Esophagus muscularis mucosa (tissue), 4 donors: Measurements from ENCODE around the gene SSBP2. TPM values are rescaled to one million over a fixed set of nuclear protein-coding genes. Genes with fewer than 3 reads are reported as not detected.

Experiments used
- DNase-seq: peaks from one replicate; pipeline ENCODE4 v3.0.0-alpha.2; 2017; ENCODE audit errors: extremely low spot score
- H3K27ac ChIP-seq, 4 donors: fragments of 200-600 bp; sonication (generic); replicated peaks in 1 of 4; 1 replicate in 3 of 4; 2 replicates in 1 of 4; pipeline ENCODE4 v1.5.1; 2016 to 2019; ENCODE audit warnings: mild to moderate bottlenecking in 1 of 4
- H3K27me3 ChIP-seq, 4 donors: fragments of 200-600 bp; sonication (generic); one replicate each; pipeline versions ENCODE4 v1.5.1 to v1.6.0; 2016 to 2019
- H3K36me3 ChIP-seq, 4 donors: fragments of 200-600 bp; sonication (generic); one replicate each; pipeline ENCODE4 v1.5.1; 2016 to 2019
- H3K4me1 ChIP-seq, 4 donors: fragments of 200-600 bp; sonication (generic); one replicate each; pipeline ENCODE4 v1.5.1; 2016 to 2019
- H3K4me3 ChIP-seq, 4 donors: fragments of 200-600 bp; sonication (generic); 1 replicate in 2 of 4; 2 replicates in 2 of 4; pipeline ENCODE4 v1.5.1; 2016 to 2019; ENCODE audit warnings: mild to moderate bottlenecking in 4 of 4, moderate library complexity in 1 of 4
- H3K9me3 ChIP-seq, 4 donors: fragments of 200-600 bp; sonication (generic); 1 replicate in 3 of 4; 2 replicates in 1 of 4; pipeline ENCODE4 v1.5.1; 2016 to 2019
- EP300 ChIP-seq: sonication (generic); formaldehyde crosslinking; IDR thresholded peaks from one replicate; pipeline ENCODE4 v1.6.1; 2017; ENCODE audit warnings: antibody characterized with exemption
- POLR2A ChIP-seq: fragments of 450-650 bp; IDR thresholded peaks from one replicate; pipeline ENCODE4 v1.6.1; 2017; ENCODE audit warnings: antibody characterized with exemption, moderate library complexity, mild to moderate bottlenecking, low read depth
- POLR2AphosphoS5 ChIP-seq, 2 donors: sonication (generic); formaldehyde crosslinking; IDR thresholded peaks; one replicate each; pipeline ENCODE4 v1.6.1; 2017; ENCODE audit warnings: antibody characterized with exemption in 2 of 2
- WGBS: methylation state at CpG from one replicate; pipeline ENCODE4 v1.1.5; 2018; 5-methylcytosine and 5-hydroxymethylcytosine counted together
- intact Hi-C: fragments of 100-400 bp; cut with DNase I; formaldehyde crosslinking; loops from one replicate; pipeline ENCODE4 v1.15.1; 2023
- total RNA-seq, 4 donors: library from RNA; depleted of rRNA; stranded (reverse); fragments of >200 nt; gene quantifications; one replicate each; pipeline versions ENCODE4 v1.1.0 to v1.2.1, GENCODE V29; 2016
- TF ChIP-seq, protein P1 (sequence below), 3 experiments: fragments of 200-600 bp in 2 of 3; fragments of 450-650 bp in 1 of 3; sonication (generic) in 2 of 3; IDR thresholded peaks; one replicate each; pipeline ENCODE4 v1.5.1; 2017 to 2019; ENCODE audit warnings: antibody characterized with exemption in 3 of 3, mild to moderate bottlenecking in 2 of 3, moderate library complexity in 1 of 3

The SSBP2 gene
- total RNA-seq, 4 donors from 2014 or later, result 62.9 to 97.2 (median 74.2) TPM

DNA sequence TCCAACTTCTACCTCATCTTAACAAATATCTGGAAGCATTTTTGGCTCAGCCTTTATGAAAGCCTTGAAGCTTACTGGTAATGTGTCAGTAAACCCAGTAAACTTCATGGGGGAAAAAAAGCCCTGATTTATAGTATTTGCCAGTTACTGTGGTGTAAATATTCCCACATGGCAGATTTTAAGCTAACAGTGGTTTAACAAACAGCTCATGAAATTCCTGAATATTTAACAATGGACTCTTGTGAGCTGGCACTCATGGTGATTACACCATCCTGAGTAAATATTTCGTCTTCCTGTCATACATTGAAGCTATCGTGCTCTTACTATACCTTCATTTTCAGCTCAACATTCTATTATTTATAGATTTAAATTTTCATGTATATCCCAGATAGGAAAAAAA lies 300.0 kb downstream of the SSBP2 start:
- Histone ChIP-seq H3K36me3 (peaks cover 0 to 26% (median 10%) of the 10 kb centered on the region in 4 donors), H3K4me3 (no peak overlapping the region), H3K27ac (no peak overlapping the region), H3K27me3 (no peaks in the 10 kb centered on the region), H3K9me3 (no peaks in the 10 kb centered on the region), H3K4me1 (no peaks in the 10 kb centered on the region)
- TF ChIP-seq, protein P1, sequence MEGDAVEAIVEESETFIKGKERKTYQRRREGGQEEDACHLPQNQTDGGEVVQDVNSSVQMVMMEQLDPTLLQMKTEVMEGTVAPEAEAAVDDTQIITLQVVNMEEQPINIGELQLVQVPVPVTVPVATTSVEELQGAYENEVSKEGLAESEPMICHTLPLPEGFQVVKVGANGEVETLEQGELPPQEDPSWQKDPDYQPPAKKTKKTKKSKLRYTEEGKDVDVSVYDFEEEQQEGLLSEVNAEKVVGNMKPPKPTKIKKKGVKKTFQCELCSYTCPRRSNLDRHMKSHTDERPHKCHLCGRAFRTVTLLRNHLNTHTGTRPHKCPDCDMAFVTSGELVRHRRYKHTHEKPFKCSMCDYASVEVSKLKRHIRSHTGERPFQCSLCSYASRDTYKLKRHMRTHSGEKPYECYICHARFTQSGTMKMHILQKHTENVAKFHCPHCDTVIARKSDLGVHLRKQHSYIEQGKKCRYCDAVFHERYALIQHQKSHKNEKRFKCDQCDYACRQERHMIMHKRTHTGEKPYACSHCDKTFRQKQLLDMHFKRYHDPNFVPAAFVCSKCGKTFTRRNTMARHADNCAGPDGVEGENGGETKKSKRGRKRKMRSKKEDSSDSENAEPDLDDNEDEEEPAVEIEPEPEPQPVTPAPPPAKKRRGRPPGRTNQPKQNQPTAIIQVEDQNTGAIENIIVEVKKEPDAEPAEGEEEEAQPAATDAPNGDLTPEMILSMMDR (IDR thresholded peaks at IDR 0.05), result no peak
- no peak for TF ChIP-seq EP300
- no peak for TF ChIP-seq POLR2A
- TF ChIP-seq POLR2AphosphoS5 (IDR thresholded peaks at IDR 0.05), result no peak
- intact Hi-C loops, result no loop called here
- no peak for DNase-seq
- 78% methylated on average over 2 of the region's 2 CpGs for WGBS

DNA sequence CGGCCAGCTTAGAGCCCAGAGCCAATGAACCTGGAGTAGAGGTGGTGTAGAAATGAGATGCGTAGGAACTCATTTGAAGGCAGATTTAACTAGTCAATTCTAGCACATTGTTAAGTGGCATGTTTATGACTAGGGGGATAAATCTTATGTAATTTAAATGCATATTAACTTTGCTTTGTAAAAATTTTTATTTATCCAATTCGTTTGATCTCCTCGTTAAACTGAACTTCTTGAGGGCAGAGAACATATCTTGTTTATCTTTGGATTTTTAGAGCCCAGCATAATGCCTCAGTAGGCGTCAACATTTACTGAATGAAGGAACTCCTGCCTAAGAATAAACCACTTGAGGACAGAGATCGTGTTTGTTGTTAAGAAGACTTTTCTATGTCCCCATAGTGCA lies 315.9 kb downstream of the SSBP2 start:
- 86% methylated on average over 6 of the region's 6 CpGs for WGBS
- intact Hi-C loops, result no loop called here

DNA sequence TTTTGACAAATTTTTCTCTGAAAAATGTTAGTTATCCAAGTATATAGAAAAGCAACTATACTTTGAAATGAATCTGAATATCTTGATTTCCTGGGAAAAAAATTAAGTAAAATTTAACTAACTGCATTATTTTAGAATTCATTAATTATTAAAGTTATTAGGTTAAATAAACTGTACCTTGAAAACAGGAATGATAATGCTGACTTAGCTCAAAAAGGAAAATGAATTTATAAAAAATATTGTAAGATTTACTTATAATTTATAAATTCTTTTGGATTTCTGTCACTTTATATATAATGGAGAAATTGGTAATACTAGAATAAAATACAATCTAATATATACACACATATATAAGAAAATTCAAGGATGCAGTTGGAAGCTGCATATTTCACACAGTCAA lies 320.9 kb downstream of the SSBP2 start:
- no peak for TF ChIP-seq POLR2A
- TF ChIP-seq, protein P1 (IDR thresholded peaks at IDR 0.05), result no peak
- TF ChIP-seq POLR2AphosphoS5 (IDR thresholded peaks at IDR 0.05), result no peak
- TF ChIP-seq EP300, result no peak
- peaks cover 14 to 23% (median 17%) of the 10 kb centered on the region in 4 donors for H3K4me1 ChIP-seq
- no peaks in the 10 kb centered on the region for H3K27me3 ChIP-seq
- H3K4me3 ChIP-seq, result no peak overlapping the region
- H3K27ac ChIP-seq, result no peak overlapping the region
- H3K9me3 ChIP-seq, result no peaks in the 10 kb centered on the region
- intact Hi-C loops, result loop anchor here (5.0 to 10.0 kb wide), 5 partner anchors 77 to 797 kb away; partner anchors contain the start of genes ATG10 and SSBP2
- no peak for DNase-seq
- H3K36me3 ChIP-seq, result peaks cover 0 to 15% (median 0%) of the 10 kb centered on the region in 4 donors

More for the DNA sequence above, 315.9 kb downstream of the SSBP2 start:
- no peak overlapping the region for H3K27ac ChIP-seq
- H3K9me3 ChIP-seq, result no peaks in the 10 kb centered on the region
- H3K36me3 ChIP-seq, result peaks cover 0 to 26% (median 0%) of the 10 kb centered on the region in 4 donors
- no peak for TF ChIP-seq POLR2A
- TF ChIP-seq, protein P1 (IDR thresholded peaks at IDR 0.05), result no peak
- TF ChIP-seq POLR2AphosphoS5 (IDR thresholded peaks at IDR 0.05), result no peak
- no peak for TF ChIP-seq EP300
- H3K4me3 ChIP-seq, result no peak overlapping the region
- no peaks in the 10 kb centered on the region for H3K27me3 ChIP-seq
- DNase-seq, result no peak
- no peaks in the 10 kb centered on the region for H3K4me1 ChIP-seq

DNA sequence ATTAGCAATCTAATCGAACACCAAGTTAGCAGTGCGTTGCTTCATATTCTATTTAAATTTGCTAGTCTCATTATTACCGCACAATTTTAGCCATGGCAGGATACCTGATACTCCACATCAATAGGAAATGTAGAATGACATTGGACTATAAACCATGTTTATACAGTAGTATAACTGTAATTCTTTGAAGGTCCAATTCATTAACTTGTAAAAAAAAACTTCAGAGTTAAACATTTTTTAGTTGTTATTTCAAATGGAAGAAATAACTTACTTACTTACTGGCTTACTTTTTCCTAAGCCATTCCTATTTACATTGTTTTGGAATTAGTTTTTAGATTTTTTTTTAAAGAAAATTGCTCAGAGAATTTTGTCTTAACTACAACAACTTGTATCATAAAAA lies 321.5 kb downstream of the SSBP2 start:
- no peak overlapping the region for H3K4me3 ChIP-seq
- WGBS, result 91% methylated on average over 3 of the region's 3 CpGs
- intact Hi-C loops, result loop anchor here (5.0 to 10.0 kb wide), 5 partner anchors 78 to 798 kb away; partner anchors contain the start of genes ATG10 and SSBP2
- H3K27ac ChIP-seq, result no peak overlapping the region
- no peaks in the 10 kb centered on the region for H3K9me3 ChIP-seq
- H3K4me1 ChIP-seq, result peaks cover 14 to 23% (median 18%) of the 10 kb centered on the region in 4 donors
- H3K27me3 ChIP-seq, result no peaks in the 10 kb centered on the region
- H3K36me3 ChIP-seq, result peaks cover 0 to 12% (median 0%) of the 10 kb centered on the region in 4 donors
- no peak for TF ChIP-seq POLR2A
- TF ChIP-seq, protein P1 (IDR thresholded peaks at IDR 0.05), result no peak
- no peak for TF ChIP-seq EP300
- no peak for TF ChIP-seq POLR2AphosphoS5 (IDR thresholded peaks at IDR 0.05)
- DNase-seq, result no peak

DNA sequence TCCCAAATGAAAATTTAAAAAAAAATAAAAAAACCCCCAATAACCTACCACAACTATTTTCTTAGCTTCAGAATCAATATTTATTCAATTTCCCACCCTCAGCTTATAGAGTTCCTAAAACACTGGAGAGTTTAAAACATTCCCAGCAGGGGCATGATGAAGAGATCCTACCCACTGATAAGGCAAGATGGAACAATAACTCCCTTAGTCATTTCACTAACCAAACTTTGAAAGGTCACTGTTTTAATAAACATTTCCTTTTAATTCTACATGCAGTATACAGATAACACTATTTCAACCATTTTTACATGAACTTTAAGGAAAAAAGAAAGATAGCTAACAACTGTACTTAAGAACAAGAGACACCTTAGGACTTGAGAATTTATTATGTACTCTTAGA lies 322.0 kb downstream of the SSBP2 start:
- Histone ChIP-seq H3K27me3 (no peaks in the 10 kb centered on the region), H3K36me3 (peaks cover 0 to 8% (median 0%) of the 10 kb centered on the region in 4 donors), H3K27ac (no peak overlapping the region), H3K4me1 (peaks cover 14 to 23% (median 18%) of the 10 kb centered on the region in 4 donors), H3K9me3 (no peaks in the 10 kb centered on the region), H3K4me3 (no peak overlapping the region)
- TF ChIP-seq POLR2A, result no peak
- no peak for TF ChIP-seq EP300
- no peak for TF ChIP-seq POLR2AphosphoS5 (IDR thresholded peaks at IDR 0.05)
- TF ChIP-seq, protein P1 (IDR thresholded peaks at IDR 0.05), result no peak
- DNase-seq, result no peak
- intact Hi-C loops, result loop anchor here (5.0 to 10.0 kb wide), 5 partner anchors 78 to 798 kb away; partner anchors contain the start of genes ATG10 and SSBP2
